Loucy (cell line): ENCODE data around the gene KDM6A.
"Not testable (repeated sequence)": the region's sequence is repeated elsewhere in the genome, so short reads cannot be mapped to it uniquely, and the experiment has no call there.

Source experiments
- CTCF ChIP-seq: fragments of 200-600 bp; sonication (generic); conservative IDR thresholded peaks from 2 replicates; pipeline ENCODE4 v1.5.1; 2014; ENCODE audit warnings: mild to moderate bottlenecking, antibody characterized with exemption, low read length
- EZH2phosphoT487 ChIP-seq: fragments of 200-600 bp; IDR thresholded peaks from 2 replicates; pipeline ENCODE4 v1.6.1; 2018; ENCODE audit warnings: antibody characterized with exemption, mild to moderate bottlenecking, moderate library complexity, borderline replicate concordance

DNA sequence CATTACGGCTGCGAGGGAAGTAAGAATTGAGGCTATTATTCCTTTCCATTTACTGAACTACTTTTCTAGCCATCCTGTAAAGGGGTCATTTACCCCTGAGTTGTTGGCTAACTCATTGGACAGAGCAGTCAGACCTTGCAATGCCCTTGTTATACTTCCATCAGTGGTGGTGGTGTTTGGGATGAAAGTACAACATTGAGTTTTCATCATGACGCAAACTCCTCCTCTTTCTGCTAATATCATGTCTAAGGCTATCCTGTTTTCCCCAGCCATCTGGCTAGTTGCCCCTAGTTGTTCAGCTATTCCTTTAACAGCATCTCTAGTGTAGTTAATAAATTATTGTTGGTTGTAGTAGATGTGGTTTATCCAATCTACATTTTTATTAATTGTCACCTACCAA lies 126.9 kb downstream of the KDM6A start:
- not testable (repeated sequence) for TF ChIP-seq CTCF, EZH2phosphoT487
